ENCODE data around the gene GATA6. TPM values are rescaled to one million over a fixed set of nuclear protein-coding genes. Genes with fewer than 3 reads are reported as not detected.

Gene GATA6
- total RNA-seq, 2 experiments from 2014 or later = 0.14 to 0.17 TPM

- Mint-ChIP-seq H3K27me3 (peaks cover 83% of the 10 kb centered on the region), H3K4me3 (no peak overlapping the region), H3K27ac (no peak overlapping the region), H3K4me1 (peaks cover 16% of the 10 kb centered on the region), H3K9me3 (no peaks in the 10 kb centered on the region), H3K36me3 (peaks cover 4% of the 10 kb centered on the region)
- ATAC-seq (ENCODE audit: low read depth) = no peak
- POLR2A ChIA-PET = no interaction called here
- peak; percentile 33 for DNase-seq
These were observed 2.1 kb downstream of the GATA6 start for GRCh38 chr18:22171258-22172119.

GRCh38 chr18:22172120-22172582 lies 2.8 kb downstream of the GATA6 start:
- DNase-seq = no peak
- H3K27me3 Mint-ChIP-seq = peaks cover 79% of the 10 kb centered on the region
- H3K36me3 Mint-ChIP-seq = peaks cover 4% of the 10 kb centered on the region
- H3K27ac Mint-ChIP-seq = no peak overlapping the region
- H3K9me3 Mint-ChIP-seq = no peaks in the 10 kb centered on the region
- no peak overlapping the region for H3K4me3 Mint-ChIP-seq
- POLR2A ChIA-PET = no interaction called here
- no peak for ATAC-seq (ENCODE audit: low read depth)
- H3K4me1 Mint-ChIP-seq = peaks cover 16% of the 10 kb centered on the region

GRCh38 chr18:22172594-22173049 lies 3.2 kb downstream of the GATA6 start:
- no peak overlapping the region for H3K27ac Mint-ChIP-seq
- H3K36me3 Mint-ChIP-seq = peaks cover 4% of the 10 kb centered on the region
- no peak overlapping the region for H3K4me3 Mint-ChIP-seq
- peaks cover 79% of the 10 kb centered on the region for H3K27me3 Mint-ChIP-seq
- POLR2A ChIA-PET = no interaction called here
- no peaks in the 10 kb centered on the region for H3K9me3 Mint-ChIP-seq
- DNase-seq = no peak
- ATAC-seq (ENCODE audit: low read depth) = no peak
- peaks cover 16% of the 10 kb centered on the region for H3K4me1 Mint-ChIP-seq

- Mint-ChIP-seq H3K4me3 (no peak overlapping the region), H3K27me3 (peaks cover 74% of the 10 kb centered on the region), H3K36me3 (peaks cover 4% of the 10 kb centered on the region), H3K4me1 (peaks cover 10% of the 10 kb centered on the region), H3K27ac (no peak overlapping the region), H3K9me3 (no peaks in the 10 kb centered on the region)
- POLR2A ChIA-PET = no interaction called here
- DNase-seq = no peak
- no peak for ATAC-seq (ENCODE audit: low read depth)
These were observed 4.0 kb downstream of the GATA6 start for GRCh38 chr18:22173221-22173927.

GRCh38 chr18:22173928-22174301 lies 4.5 kb downstream of the GATA6 start:
- Mint-ChIP-seq H3K36me3 (peaks cover 4% of the 10 kb centered on the region), H3K27ac (no peak overlapping the region), H3K4me1 (peaks cover 7% of the 10 kb centered on the region), H3K27me3 (peaks cover 70% of the 10 kb centered on the region), H3K9me3 (no peaks in the 10 kb centered on the region), H3K4me3 (no peak overlapping the region)
- no peak for ATAC-seq (ENCODE audit: low read depth)
- POLR2A ChIA-PET = no interaction called here
- DNase-seq = no peak

GRCh38 chr18:22174341-22175145 lies 5.2 kb downstream of the GATA6 start:
- Mint-ChIP-seq H3K27me3 (peaks cover 66% of the 10 kb centered on the region), H3K36me3 (peaks cover 2% of the 10 kb centered on the region)

GRCh38 chr18:22175346-22175745 lies 6.0 kb downstream of the GATA6 start:
- H3K27me3 Mint-ChIP-seq = peaks cover 59% of the 10 kb centered on the region

More at GRCh38 chr18:22174341-22175145, 5.2 kb downstream of the GATA6 start:
- peaks cover 4% of the 10 kb centered on the region for H3K4me1 Mint-ChIP-seq
- ATAC-seq (ENCODE audit: low read depth) (no peak), DNase-seq (no peak)
- POLR2A ChIA-PET = no interaction called here
- no peaks in the 10 kb centered on the region for H3K9me3 Mint-ChIP-seq
- H3K27ac Mint-ChIP-seq = no peak overlapping the region
- H3K4me3 Mint-ChIP-seq = no peak overlapping the region

GRCh38 chr18:22176420-22177326 lies 7.3 kb downstream of the GATA6 start:
- Mint-ChIP-seq H3K27ac (no peak overlapping the region), H3K4me3 (no peak overlapping the region)
- ATAC-seq (ENCODE audit: low read depth) = no peak

More at GRCh38 chr18:22175346-22175745, 6.0 kb downstream of the GATA6 start:
- peaks cover 2% of the 10 kb centered on the region for H3K36me3 Mint-ChIP-seq
- H3K9me3 Mint-ChIP-seq = no peaks in the 10 kb centered on the region
- ATAC-seq (ENCODE audit: low read depth) (no peak), DNase-seq (no peak)
- H3K27ac Mint-ChIP-seq = no peak overlapping the region
- POLR2A ChIA-PET = no interaction called here
- H3K4me3 Mint-ChIP-seq = no peak overlapping the region
- H3K4me1 Mint-ChIP-seq = peaks cover 1% of the 10 kb centered on the region

GRCh38 chr18:22177327-22177871 lies 8.0 kb downstream of the GATA6 start:
- Mint-ChIP-seq H3K27ac (no peak overlapping the region), H3K27me3 (peaks cover 50% of the 10 kb centered on the region), H3K4me3 (no peak overlapping the region), H3K4me1 (no peaks in the 10 kb centered on the region), H3K36me3 (no peaks in the 10 kb centered on the region), H3K9me3 (no peaks in the 10 kb centered on the region)
- DNase-seq = no peak
- POLR2A ChIA-PET = no interaction called here
- no peak for ATAC-seq (ENCODE audit: low read depth)

More at GRCh38 chr18:22176420-22177326, 7.3 kb downstream of the GATA6 start:
- POLR2A ChIA-PET = no interaction called here
- Mint-ChIP-seq H3K4me1 (no peaks in the 10 kb centered on the region), H3K36me3 (no peaks in the 10 kb centered on the region), H3K9me3 (no peaks in the 10 kb centered on the region), H3K27me3 (peaks cover 52% of the 10 kb centered on the region)
- no peak for DNase-seq

- Mint-ChIP-seq H3K4me3 (no peak overlapping the region), H3K36me3 (no peaks in the 10 kb centered on the region), H3K9me3 (no peaks in the 10 kb centered on the region), H3K27ac (no peak overlapping the region), H3K27me3 (peaks cover 32% of the 10 kb centered on the region), H3K4me1 (no peaks in the 10 kb centered on the region)
- ATAC-seq (ENCODE audit: low read depth) (no peak), DNase-seq (no peak)
- POLR2A ChIA-PET = no interaction called here
These were observed 9.8 kb downstream of the GATA6 start for GRCh38 chr18:22179174-22179573.

GRCh38 chr18:22179631-22180030 lies 10.2 kb downstream of the GATA6 start:
- ATAC-seq (ENCODE audit: low read depth) = no peak
- Mint-ChIP-seq H3K9me3 (no peaks in the 10 kb centered on the region), H3K27me3 (peaks cover 28% of the 10 kb centered on the region), H3K4me3 (no peak overlapping the region), H3K27ac (no peak overlapping the region), H3K4me1 (no peaks in the 10 kb centered on the region), H3K36me3 (no peaks in the 10 kb centered on the region)
- POLR2A ChIA-PET = no interaction called here
- no peak for DNase-seq

- peaks cover 18% of the 10 kb centered on the region for H3K27me3 Mint-ChIP-seq
- no peak for DNase-seq
- ATAC-seq (ENCODE audit: low read depth) = no peak
- POLR2A ChIA-PET = no interaction called here
- H3K27ac Mint-ChIP-seq = no peak overlapping the region
- H3K36me3 Mint-ChIP-seq = no peaks in the 10 kb centered on the region
- H3K4me1 Mint-ChIP-seq = no peaks in the 10 kb centered on the region
- H3K9me3 Mint-ChIP-seq = no peaks in the 10 kb centered on the region
- H3K4me3 Mint-ChIP-seq = no peak overlapping the region
These were observed 11.3 kb downstream of the GATA6 start for GRCh38 chr18:22180722-22181121.

Data from activated naive CD8-positive, alpha-beta T cell treated with anti-CD3 and anti-CD28 coated beads, Interleukin-2, amount 10 ng/mL, durations not matched to agents 7 days and 5 days (primary cell).